ENCODE results near the gene ENO2.

DNA sequence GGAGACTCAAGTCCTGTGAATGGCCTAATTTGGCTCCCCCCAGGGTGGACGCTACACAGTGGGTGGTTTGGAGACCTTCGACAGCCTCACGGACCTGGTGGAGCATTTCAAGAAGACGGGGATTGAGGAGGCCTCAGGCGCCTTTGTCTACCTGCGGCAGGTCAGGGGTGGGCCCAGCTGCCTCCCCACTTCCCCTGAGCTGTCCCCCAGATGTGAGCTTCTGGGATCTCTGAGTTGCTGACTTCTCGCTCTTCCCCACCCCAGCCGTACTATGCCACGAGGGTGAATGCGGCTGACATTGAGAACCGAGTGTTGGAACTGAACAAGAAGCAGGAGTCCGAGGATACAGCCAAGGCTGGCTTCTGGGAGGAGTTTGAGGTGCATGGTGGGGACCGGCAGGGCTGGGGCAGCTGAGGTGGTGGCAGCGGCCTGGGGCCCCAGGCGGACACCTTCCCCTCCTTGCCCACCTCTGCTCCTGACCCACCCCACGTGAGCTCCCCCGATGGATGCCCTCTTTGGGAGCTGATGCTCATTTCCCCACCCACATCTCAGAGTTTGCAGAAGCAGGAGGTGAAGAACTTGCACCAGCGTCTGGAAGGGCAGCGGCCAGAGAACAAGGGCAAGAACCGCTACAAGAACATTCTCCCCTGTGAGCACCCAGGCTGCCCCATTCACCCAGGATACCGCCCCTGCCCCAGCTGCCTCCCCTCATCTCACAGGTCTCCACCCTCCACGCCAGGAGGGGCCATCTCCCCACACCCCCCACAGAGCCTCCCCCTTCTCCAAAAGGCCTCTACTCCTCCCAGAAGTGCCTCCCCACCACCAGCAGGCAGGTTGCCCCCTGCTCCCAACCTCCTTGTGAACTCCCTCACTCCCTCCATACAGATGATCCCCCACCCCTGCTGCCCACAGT lies 41.0 kb downstream of the ENO2 start:
- no peak for TF ChIP-seq POLR2AphosphoS5 (IDR thresholded peaks at IDR 0.05)
- TF ChIP-seq CTCF (IDR thresholded peaks at IDR 0.05) = no peak
